Measurements from ENCODE around the gene RNF151. TPM values are rescaled to one million over a fixed set of nuclear protein-coding genes. Genes with fewer than 3 reads are reported as not detected.

The RNF151 gene
- total RNA-seq, 1 donor from 2014 or later = not detected

DNA sequence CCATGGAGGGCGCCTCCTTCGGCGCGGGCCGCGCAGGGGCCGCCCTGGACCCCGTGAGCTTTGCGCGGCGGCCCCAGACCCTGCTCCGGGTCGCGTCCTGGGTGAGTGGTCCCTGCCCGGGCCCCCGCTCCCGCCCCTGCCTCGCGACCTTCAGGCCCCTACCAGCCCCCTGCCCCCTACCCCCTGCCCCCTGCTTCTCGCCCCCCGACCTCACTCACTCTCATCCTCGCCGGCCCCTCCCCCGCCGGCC is 23.4 kb downstream of the RNF151 start:
- DNase-seq (ENCODE audit: low spot score) = no peak
- no peaks in the 10 kb centered on the region for H3K9me3 Mint-ChIP-seq (ENCODE audit: unreplicated experiment)
- H3K36me3 Mint-ChIP-seq (ENCODE audit: low read depth, unreplicated experiment) = peaks cover 5% of the 10 kb centered on the region
- TF ChIP-seq, protein P1, sequence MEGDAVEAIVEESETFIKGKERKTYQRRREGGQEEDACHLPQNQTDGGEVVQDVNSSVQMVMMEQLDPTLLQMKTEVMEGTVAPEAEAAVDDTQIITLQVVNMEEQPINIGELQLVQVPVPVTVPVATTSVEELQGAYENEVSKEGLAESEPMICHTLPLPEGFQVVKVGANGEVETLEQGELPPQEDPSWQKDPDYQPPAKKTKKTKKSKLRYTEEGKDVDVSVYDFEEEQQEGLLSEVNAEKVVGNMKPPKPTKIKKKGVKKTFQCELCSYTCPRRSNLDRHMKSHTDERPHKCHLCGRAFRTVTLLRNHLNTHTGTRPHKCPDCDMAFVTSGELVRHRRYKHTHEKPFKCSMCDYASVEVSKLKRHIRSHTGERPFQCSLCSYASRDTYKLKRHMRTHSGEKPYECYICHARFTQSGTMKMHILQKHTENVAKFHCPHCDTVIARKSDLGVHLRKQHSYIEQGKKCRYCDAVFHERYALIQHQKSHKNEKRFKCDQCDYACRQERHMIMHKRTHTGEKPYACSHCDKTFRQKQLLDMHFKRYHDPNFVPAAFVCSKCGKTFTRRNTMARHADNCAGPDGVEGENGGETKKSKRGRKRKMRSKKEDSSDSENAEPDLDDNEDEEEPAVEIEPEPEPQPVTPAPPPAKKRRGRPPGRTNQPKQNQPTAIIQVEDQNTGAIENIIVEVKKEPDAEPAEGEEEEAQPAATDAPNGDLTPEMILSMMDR (IDR thresholded peaks at IDR 0.05; ENCODE audit: unreplicated experiment) = no peak
- H3K27me3 Mint-ChIP-seq (ENCODE audit: unreplicated experiment) = peaks cover 26% of the 10 kb centered on the region
- no peak overlapping the region for H3K4me3 Mint-ChIP-seq (ENCODE audit: unreplicated experiment)
- H3K4me1 Mint-ChIP-seq (ENCODE audit: unreplicated experiment) = peaks cover 4% of the 10 kb centered on the region
- no peak overlapping the region for H3K27ac Mint-ChIP-seq (ENCODE audit: unreplicated experiment)

GRCh38 chr16:1990351-1991134 is 23.9 kb downstream of the RNF151 start:
- Mint-ChIP-seq H3K27ac (ENCODE audit: unreplicated experiment) (no peak overlapping the region), H3K9me3 (ENCODE audit: unreplicated experiment) (no peaks in the 10 kb centered on the region), H3K27me3 (ENCODE audit: unreplicated experiment) (peaks cover 22% of the 10 kb centered on the region), H3K4me1 (ENCODE audit: unreplicated experiment) (peaks cover 4% of the 10 kb centered on the region), H3K4me3 (ENCODE audit: unreplicated experiment) (peak overlapping the region; percentile 37), H3K36me3 (ENCODE audit: low read depth, unreplicated experiment) (peaks cover 9% of the 10 kb centered on the region)
- DNase-seq (ENCODE audit: low spot score) = no peak
- TF ChIP-seq, protein P1 (IDR thresholded peaks at IDR 0.05; ENCODE audit: unreplicated experiment) = no peak

DNA sequence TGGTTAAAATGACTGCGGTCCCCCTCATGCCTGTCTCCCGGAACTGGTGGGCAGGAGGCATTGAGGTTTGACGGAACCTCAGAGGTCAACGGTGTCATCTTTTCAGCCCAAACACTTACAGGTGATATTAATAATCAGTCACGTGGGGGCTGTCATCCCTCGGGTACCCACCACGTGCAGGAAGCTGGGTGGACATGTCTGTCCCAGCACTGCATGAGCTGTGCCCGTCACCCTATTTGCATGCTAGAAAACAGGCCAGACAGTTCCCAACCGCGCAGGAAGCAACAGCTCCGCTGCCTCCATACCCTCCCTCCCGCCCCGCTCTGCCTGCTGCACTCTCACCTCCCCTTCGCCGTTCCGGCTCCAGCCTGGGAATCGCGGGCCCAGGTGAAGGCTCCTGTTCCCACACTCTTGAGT is 24.5 kb downstream of the RNF151 start:
- peaks cover 10% of the 10 kb centered on the region for H3K36me3 Mint-ChIP-seq (ENCODE audit: low read depth, unreplicated experiment)
- TF ChIP-seq, protein P1 (IDR thresholded peaks at IDR 0.05; ENCODE audit: unreplicated experiment) = no peak
- H3K27ac Mint-ChIP-seq (ENCODE audit: unreplicated experiment) = no peak overlapping the region
- no peaks in the 10 kb centered on the region for H3K9me3 Mint-ChIP-seq (ENCODE audit: unreplicated experiment)
- no peak for DNase-seq (ENCODE audit: low spot score)
- peaks cover 4% of the 10 kb centered on the region for H3K4me1 Mint-ChIP-seq (ENCODE audit: unreplicated experiment)
- H3K4me3 Mint-ChIP-seq (ENCODE audit: unreplicated experiment) = peak overlapping the region; percentile 70
- peaks cover 22% of the 10 kb centered on the region for H3K27me3 Mint-ChIP-seq (ENCODE audit: unreplicated experiment)

- no peak for DNase-seq (ENCODE audit: low spot score)
- TF ChIP-seq, protein P1 (IDR thresholded peaks at IDR 0.05; ENCODE audit: unreplicated experiment) = no peak
- Mint-ChIP-seq H3K4me3 (ENCODE audit: unreplicated experiment) (peak overlapping the region; percentile 70), H3K27me3 (ENCODE audit: unreplicated experiment) (peaks cover 21% of the 10 kb centered on the region), H3K36me3 (ENCODE audit: low read depth, unreplicated experiment) (peaks cover 7% of the 10 kb centered on the region), H3K27ac (ENCODE audit: unreplicated experiment) (no peak overlapping the region), H3K4me1 (ENCODE audit: unreplicated experiment) (peaks cover 4% of the 10 kb centered on the region), H3K9me3 (ENCODE audit: unreplicated experiment) (no peaks in the 10 kb centered on the region)
Observed at GRCh38 chr16:1991588-1991947, 24.9 kb downstream of the RNF151 start.

- no peak overlapping the region for H3K4me3 Mint-ChIP-seq (ENCODE audit: unreplicated experiment)
- H3K36me3 Mint-ChIP-seq (ENCODE audit: low read depth, unreplicated experiment) = peaks cover 5% of the 10 kb centered on the region
- TF ChIP-seq, protein P1 (IDR thresholded peaks at IDR 0.05; ENCODE audit: unreplicated experiment) = no peak
- no peak overlapping the region for H3K27ac Mint-ChIP-seq (ENCODE audit: unreplicated experiment)
- H3K27me3 Mint-ChIP-seq (ENCODE audit: unreplicated experiment) = peaks cover 20% of the 10 kb centered on the region
- H3K4me1 Mint-ChIP-seq (ENCODE audit: unreplicated experiment) = peaks cover 4% of the 10 kb centered on the region
- H3K9me3 Mint-ChIP-seq (ENCODE audit: unreplicated experiment) = no peaks in the 10 kb centered on the region
- peak; percentile 94 for DNase-seq (ENCODE audit: low spot score)
Observed at GRCh38 chr16:1991948-1992703, 25.5 kb downstream of the RNF151 start.

All from endothelial cell (in vitro differentiated cells).